HepG2 (cell line): ENCODE results near the gene OGFR. TPM values are rescaled to one million over a fixed set of nuclear protein-coding genes. Genes with fewer than 3 reads are reported as not detected.

Experiments used
- ADNP ChIP-seq: sonication (generic); formaldehyde crosslinking; IDR thresholded peaks from 2 replicates; pipeline ENCODE4 v1.4.0; 2020; ENCODE audit warnings: missing genetic modification reagents
- AGO2 ChIP-seq: fragments of 200-400 bp; formaldehyde crosslinking; optimal IDR thresholded peaks from 2 replicates; pipeline ENCODE3; 2017; ENCODE audit warnings: mild to moderate bottlenecking, low read depth, low read length, moderate library complexity
- ATM ChIP-seq: fragments of 450-650 bp; IDR thresholded peaks from 2 replicates; pipeline ENCODE4 v1.7.1; 2017; ENCODE audit warnings: mild to moderate bottlenecking, borderline replicate concordance
- BRD4 ChIP-seq: sonication (generic); formaldehyde crosslinking; IDR thresholded peaks from 2 replicates; pipeline ENCODE4 v1.4.0; 2020; ENCODE audit warnings: missing genetic modification reagents
- EED ChIP-seq: sonication (generic); formaldehyde crosslinking; IDR thresholded peaks from 2 replicates; pipeline ENCODE4 v1.5.0; 2020; ENCODE audit warnings: mild to moderate bottlenecking, missing genetic modification reagents
- EP300 ChIP-seq, 3 experiments: sonication (generic) in 1 of 3; formaldehyde crosslinking in 1 of 3; IDR thresholded peaks; 2 replicates each; pipeline versions ENCODE4 v1.5.1 to v1.6.1; 2011 to 2020; ENCODE audit warnings: low read depth in 2 of 3, low read length in 2 of 3, borderline replicate concordance in 1 of 3, improper control_type of control experiment in 1 of 3, mild to moderate bottlenecking in 1 of 3, missing genetic modification reagents in 1 of 3, moderate library complexity in 1 of 3
- IRX3 ChIP-seq: sonication (generic); formaldehyde crosslinking; IDR thresholded peaks from 2 replicates; pipeline ENCODE4 v1.8.1; 2023; ENCODE audit warnings: mild to moderate bottlenecking, low read depth, missing genetic modification reagents, borderline replicate concordance
- KDM1A ChIP-seq: IDR thresholded peaks from 2 replicates; pipeline ENCODE4 v1.6.1; 2016; ENCODE audit warnings: missing compliant biosample characterization
- RFXAP ChIP-seq: sonication (generic); formaldehyde crosslinking; IDR thresholded peaks from 2 replicates; pipeline ENCODE4 v1.4.0; 2020; ENCODE audit warnings: missing genetic modification reagents, borderline replicate concordance
- SMARCE1 ChIP-seq: fragments of 450-650 bp; IDR thresholded peaks from 2 replicates; pipeline ENCODE4 v1.6.1; 2017; ENCODE audit warnings: borderline replicate concordance
- ZKSCAN8 ChIP-seq: IDR thresholded peaks from 2 replicates; pipeline ENCODE4 v1.6.1; 2016; ENCODE audit warnings: borderline replicate concordance, missing genetic modification reagents, missing compliant biosample characterization
- ZMAT3 ChIP-seq: sonication (generic); formaldehyde crosslinking; conservative IDR thresholded peaks from 2 replicates; pipeline ENCODE4 v1.7.0; 2021; ENCODE audit warnings: missing genetic modification reagents
- ZNF124 ChIP-seq: sonication (generic); formaldehyde crosslinking; IDR thresholded peaks from 2 replicates; pipeline ENCODE4 v1.4.0; 2020; ENCODE audit warnings: missing genetic modification reagents
- ZNF343 ChIP-seq: sonication (generic); formaldehyde crosslinking; IDR thresholded peaks from 2 replicates; pipeline ENCODE4 v1.4.0; 2020; ENCODE audit warnings: mild to moderate bottlenecking, missing genetic modification reagents
- ZNF510 ChIP-seq: sonication (generic); formaldehyde crosslinking; IDR thresholded peaks from 2 replicates; pipeline ENCODE4 v1.4.0; 2020; ENCODE audit warnings: low read depth, mild to moderate bottlenecking, missing genetic modification reagents
- ZNF83 ChIP-seq: sonication (generic); formaldehyde crosslinking; IDR thresholded peaks from 2 replicates; pipeline ENCODE4 v1.4.0; 2020; ENCODE audit warnings: missing genetic modification reagents, mild to moderate bottlenecking, borderline replicate concordance
- polyA plus RNA-seq, 8 experiments: library from polyadenylated mRNA; depleted of rRNA in 3 of 8; stranded (reverse) in 7 of 8; unstranded in 1 of 8; fragments of >200 nt; fragmentation: Illumina TruSeq in 4 of 8; extraction: Trizol in 4 of 8; gene quantifications; 2 replicates each; pipeline versions ENCODE4 v1.2.1 to v1.2.3, GENCODE V29; 2011 to 2016; ENCODE audit warnings: low read depth in 4 of 8, missing spikeins in 1 of 8, mixed read lengths in 1 of 8; ENCODE audit not compliant: insufficient read depth in 1 of 8
- total RNA-seq, 5 experiments: library from RNA; depleted of rRNA; stranded (reverse); fragments of >200 nt; fragmentation: Illumina TruSeq; extraction: Trizol; gene quantifications; 2 replicates each; pipeline ENCODE4 v1.2.3, GENCODE V29; 2016; ENCODE audit warnings: low read depth in 1 of 5
- TF ChIP-seq, protein P1 (sequence below): sonication (generic); formaldehyde crosslinking; IDR thresholded peaks from 2 replicates; pipeline ENCODE4 v1.8.0; 2022; ENCODE audit warnings: missing genetic modification reagents, low read depth, mild to moderate bottlenecking, borderline replicate concordance
- TF ChIP-seq, protein P2 (sequence below): sonication (generic); formaldehyde crosslinking; conservative IDR thresholded peaks from 2 replicates; pipeline ENCODE4 v1.4.0; 2020; ENCODE audit warnings: missing genetic modification reagents
- TF ChIP-seq, protein P3 (sequence below): sonication (generic); formaldehyde crosslinking; IDR thresholded peaks from 2 replicates; pipeline ENCODE4 v1.4.0; 2020; ENCODE audit warnings: missing genetic modification reagents, borderline replicate concordance
- TF ChIP-seq, protein P4 (sequence below): IDR thresholded peaks from 2 replicates; pipeline ENCODE4 v1.6.1; 2012; ENCODE audit warnings: inconsistent platforms
- TF ChIP-seq, protein P5 (sequence below): sonication (generic); formaldehyde crosslinking; conservative IDR thresholded peaks from 2 replicates; pipeline ENCODE4 v1.8.0; 2022; ENCODE audit warnings: mild to moderate bottlenecking, moderate library complexity, missing genetic modification reagents

OGFR gene
- total and polyA plus RNA-seq, 2 of the 13 experiments (the other 11 are each of a cell fraction or from before 2014, with no cell fraction given): 47.7 to 81.8 TPM

DNA sequence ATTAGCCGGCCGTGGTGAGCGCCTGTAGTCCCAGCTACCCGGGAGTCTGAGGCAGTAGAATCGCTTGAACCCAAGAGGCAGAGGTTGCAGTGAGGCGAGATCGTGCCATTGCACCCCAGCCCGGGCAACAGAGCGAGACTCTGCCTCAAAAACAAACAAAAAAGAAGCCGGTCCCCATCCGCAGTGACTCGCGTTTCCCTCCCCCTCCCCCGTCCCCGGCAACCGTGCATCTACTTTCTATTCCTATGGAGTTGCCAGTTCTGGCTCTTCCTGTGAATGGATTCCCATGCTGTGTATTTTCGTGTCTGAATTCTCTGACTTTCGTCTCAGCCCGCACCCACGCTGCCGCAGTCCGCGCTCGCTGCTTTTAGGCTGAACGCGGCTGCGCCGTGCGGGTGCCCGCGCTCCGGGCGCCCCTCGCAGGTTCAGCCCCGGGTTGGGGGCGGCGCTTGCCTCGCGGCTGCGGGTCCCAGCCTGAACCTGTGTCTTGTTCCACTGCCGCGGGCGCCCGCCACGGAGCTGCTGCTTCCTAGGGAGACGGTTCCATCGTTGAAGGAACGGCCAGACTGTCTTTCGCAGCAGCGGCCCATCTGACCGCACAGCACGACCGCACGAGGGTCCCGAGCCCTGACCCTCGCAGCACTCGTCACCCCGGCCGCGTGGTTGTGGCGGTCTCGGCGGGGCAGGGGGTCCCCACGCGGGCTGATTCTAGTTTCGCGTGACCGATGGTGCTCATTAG lies 9.4 kb upstream of the OGFR start (continued):
- TF ChIP-seq, protein P1, sequence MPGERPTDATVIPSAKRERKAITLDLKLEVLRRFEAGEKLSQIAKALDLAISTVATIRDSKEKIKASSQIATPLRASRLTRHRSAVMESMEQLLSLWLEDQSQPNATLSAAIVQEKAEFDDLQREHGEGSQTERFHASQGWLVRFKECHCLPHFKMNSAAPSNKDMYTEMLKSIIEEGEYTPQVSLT (CRISPR knock-in tag): peak; percentile 90
- no peak; the same call in 1 of the 2 replicates for TF ChIP-seq ZNF124
- TF ChIP-seq AGO2: peak; percentile 87
- TF ChIP-seq ZMAT3 (CRISPR knock-in tag): peak; percentile 74; the same call in 1 of the 2 replicates
- TF ChIP-seq, protein P2, sequence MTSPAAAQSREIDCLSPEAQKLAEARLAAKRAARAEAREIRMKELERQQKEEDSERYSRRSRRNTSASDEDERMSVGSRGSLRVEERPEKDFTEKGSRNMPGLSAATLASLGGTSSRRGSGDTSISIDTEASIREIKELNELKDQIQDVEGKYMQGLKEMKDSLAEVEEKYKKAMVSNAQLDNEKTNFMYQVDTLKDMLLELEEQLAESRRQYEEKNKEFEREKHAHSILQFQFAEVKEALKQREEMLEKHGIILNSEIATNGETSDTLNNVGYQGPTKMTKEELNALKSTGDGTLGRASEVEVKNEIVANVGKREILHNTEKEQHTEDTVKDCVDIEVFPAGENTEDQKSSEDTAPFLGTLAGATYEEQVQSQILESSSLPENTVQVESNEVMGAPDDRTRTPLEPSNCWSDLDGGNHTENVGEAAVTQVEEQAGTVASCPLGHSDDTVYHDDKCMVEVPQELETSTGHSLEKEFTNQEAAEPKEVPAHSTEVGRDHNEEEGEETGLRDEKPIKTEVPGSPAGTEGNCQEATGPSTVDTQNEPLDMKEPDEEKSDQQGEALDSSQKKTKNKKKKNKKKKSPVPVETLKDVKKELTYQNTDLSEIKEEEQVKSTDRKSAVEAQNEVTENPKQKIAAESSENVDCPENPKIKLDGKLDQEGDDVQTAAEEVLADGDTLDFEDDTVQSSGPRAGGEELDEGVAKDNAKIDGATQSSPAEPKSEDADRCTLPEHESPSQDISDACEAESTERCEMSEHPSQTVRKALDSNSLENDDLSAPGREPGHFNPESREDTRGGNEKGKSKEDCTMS (CRISPR knock-in tag): no peak
- TF ChIP-seq BRD4 (CRISPR knock-in tag): peak; percentile 95
- TF ChIP-seq ADNP (CRISPR knock-in tag): peak; percentile 10; the same call in 1 of the 2 replicates
- TF ChIP-seq, protein P3, sequence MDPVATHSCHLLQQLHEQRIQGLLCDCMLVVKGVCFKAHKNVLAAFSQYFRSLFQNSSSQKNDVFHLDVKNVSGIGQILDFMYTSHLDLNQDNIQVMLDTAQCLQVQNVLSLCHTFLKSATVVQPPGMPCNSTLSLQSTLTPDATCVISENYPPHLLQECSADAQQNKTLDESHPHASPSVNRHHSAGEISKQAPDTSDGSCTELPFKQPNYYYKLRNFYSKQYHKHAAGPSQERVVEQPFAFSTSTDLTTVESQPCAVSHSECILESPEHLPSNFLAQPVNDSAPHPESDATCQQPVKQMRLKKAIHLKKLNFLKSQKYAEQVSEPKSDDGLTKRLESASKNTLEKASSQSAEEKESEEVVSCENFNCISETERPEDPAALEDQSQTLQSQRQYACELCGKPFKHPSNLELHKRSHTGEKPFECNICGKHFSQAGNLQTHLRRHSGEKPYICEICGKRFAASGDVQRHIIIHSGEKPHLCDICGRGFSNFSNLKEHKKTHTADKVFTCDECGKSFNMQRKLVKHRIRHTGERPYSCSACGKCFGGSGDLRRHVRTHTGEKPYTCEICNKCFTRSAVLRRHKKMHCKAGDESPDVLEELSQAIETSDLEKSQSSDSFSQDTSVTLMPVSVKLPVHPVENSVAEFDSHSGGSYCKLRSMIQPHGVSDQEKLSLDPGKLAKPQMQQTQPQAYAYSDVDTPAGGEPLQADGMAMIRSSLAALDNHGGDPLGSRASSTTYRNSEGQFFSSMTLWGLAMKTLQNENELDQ (CRISPR knock-in tag): no peak
- TF ChIP-seq KDM1A: peak; percentile 79; the same call in 1 of the 2 replicates
- TF ChIP-seq EED (CRISPR knock-in tag): peak; percentile 86
- TF ChIP-seq ATM: no peak
- no peak; the same call in 1 of the 2 replicates for TF ChIP-seq ZKSCAN8 (CRISPR knock-in tag)
- TF ChIP-seq, protein P4, sequence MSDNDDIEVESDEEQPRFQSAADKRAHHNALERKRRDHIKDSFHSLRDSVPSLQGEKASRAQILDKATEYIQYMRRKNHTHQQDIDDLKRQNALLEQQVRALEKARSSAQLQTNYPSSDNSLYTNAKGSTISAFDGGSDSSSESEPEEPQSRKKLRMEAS: peak; percentile 87
- peak; percentile 6; the same call in 1 of the 2 replicates for TF ChIP-seq ZNF83 (CRISPR knock-in tag)
- no peak for TF ChIP-seq EP300 (IDR thresholded peaks at IDR 0.05; ENCODE audit: low read depth in 2 of 2, low read length in 2 of 2)
- peak; percentile 34; the same call in 1 of the 2 replicates for TF ChIP-seq EP300 (CRISPR knock-in tag; IDR thresholded peaks at IDR 0.05; ENCODE audit: borderline replicate concordance)
- TF ChIP-seq IRX3 (CRISPR knock-in tag): peak; percentile 76; the same call in 1 of the 2 replicates
- no peak for TF ChIP-seq SMARCE1
- TF ChIP-seq, protein P5, sequence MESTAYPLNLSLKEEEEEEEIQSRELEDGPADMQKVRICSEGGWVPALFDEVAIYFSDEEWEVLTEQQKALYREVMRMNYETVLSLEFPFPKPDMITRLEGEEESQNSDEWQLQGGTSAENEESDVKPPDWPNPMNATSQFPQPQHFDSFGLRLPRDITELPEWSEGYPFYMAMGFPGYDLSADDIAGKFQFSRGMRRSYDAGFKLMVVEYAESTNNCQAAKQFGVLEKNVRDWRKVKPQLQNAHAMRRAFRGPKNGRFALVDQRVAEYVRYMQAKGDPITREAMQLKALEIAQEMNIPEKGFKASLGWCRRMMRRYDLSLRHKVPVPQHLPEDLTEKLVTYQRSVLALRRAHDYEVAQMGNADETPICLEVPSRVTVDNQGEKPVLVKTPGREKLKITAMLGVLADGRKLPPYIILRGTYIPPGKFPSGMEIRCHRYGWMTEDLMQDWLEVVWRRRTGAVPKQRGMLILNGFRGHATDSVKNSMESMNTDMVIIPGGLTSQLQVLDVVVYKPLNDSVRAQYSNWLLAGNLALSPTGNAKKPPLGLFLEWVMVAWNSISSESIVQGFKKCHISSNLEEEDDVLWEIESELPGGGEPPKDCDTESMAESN (CRISPR knock-in tag): peak; percentile 91
- TF ChIP-seq ZNF510 (CRISPR knock-in tag): peak; percentile 91; the same call in 1 of the 2 replicates
- TF ChIP-seq RFXAP (CRISPR knock-in tag): peak; percentile 71; the same call in 1 of the 2 replicates
- peak; percentile 75; the same call in 1 of the 2 replicates for TF ChIP-seq ZNF343 (CRISPR knock-in tag)
